GOT3 (cell line): Measurements from ENCODE around the gene RASGRP3.

Source experiments
- DNase-seq: peaks from one replicate; lab custom pipeline; 2025; ENCODE audit warnings: mixed read lengths; lab: John Stamatoyannopoulos, UW

The RASGRP3 gene

GRCh38 chr2:33492399-33493134 lies 16.1 kb downstream of the RASGRP3 start:
- DNase-seq, result no peak

DNA sequence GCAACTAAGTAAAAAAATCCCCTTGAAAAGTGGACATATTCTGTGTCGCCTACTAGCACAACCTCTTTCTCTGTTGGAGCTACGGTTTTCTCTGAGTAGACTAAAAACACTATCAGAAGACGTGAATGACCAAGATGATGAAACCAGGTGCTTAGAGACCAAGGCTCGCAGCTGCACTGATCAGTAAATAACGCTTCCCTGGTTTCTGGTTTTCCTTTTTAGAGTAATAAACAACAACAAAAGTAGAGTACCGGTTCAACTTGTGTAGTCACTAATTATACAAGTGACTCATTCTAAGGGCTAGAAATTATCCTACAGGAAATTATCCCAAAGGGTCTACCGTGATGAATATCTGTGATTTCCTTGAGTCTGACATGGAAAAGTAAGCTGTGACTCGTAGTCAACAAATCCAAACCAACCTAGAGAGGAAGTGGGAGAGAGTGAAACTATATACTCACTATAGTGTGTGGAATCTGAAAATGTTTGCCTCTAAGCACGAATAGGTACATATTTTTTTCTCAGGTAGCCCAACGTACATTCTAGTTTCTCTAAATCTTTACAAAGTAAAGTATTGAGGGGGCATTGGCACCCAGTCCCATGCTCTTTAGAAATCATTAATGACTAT lies 17.8 kb downstream of the RASGRP3 start:
- no peak for DNase-seq

- no peak for DNase-seq
Observed at GRCh38 chr2:33494877-33495641, 18.6 kb downstream of the RASGRP3 start.

GRCh38 chr2:33495683-33496082 lies 19.2 kb downstream of the RASGRP3 start:
- DNase-seq, result no peak

DNA sequence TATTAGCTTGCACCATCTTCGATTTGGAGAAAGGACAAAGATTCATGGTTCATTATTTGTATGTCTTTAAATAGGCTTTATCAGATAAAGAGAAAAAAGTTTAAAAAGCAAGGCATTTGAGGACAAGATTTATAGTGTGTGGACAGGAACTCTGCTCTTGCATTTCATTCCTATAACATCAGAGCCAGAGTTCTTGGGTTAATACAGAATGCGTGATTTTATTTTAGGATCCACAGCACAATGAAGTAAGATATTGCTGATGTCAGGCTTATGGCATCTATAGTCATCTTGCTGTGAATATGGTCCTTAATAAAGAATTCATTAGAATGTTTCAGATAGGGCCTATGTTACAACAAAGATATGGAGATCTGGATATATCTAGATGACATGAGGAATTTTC lies 19.7 kb downstream of the RASGRP3 start:
- no peak for DNase-seq

- no peak for DNase-seq
Observed at GRCh38 chr2:33496726-33497125, 20.3 kb downstream of the RASGRP3 start.

- DNase-seq, result no peak
Observed at GRCh38 chr2:33497221-33497650, 20.8 kb downstream of the RASGRP3 start.

GRCh38 chr2:33498291-33498956 lies 22.0 kb downstream of the RASGRP3 start:
- no peak for DNase-seq

DNA sequence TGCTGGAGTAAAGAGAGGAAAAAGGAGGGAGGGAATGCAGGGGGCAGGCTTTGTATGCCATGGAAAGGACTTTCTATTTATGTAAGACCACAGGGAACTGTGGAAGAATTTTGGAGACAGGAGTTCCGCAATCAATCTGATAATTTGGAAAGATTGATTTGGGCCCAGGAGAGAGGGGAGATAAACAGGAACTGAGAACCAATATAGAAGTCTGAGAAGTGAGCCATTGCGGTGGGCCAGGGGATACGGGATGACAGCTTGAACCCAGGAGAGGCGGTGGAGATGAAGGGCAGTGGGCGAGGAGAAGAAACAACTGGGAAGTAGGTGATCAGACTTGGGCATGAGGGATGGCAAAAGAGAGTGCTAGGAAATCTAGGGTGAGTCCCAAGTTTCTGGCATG lies 23.7 kb downstream of the RASGRP3 start:
- DNase-seq, result no peak

GRCh38 chr2:33502025-33502424 lies 25.6 kb downstream of the RASGRP3 start:
- no peak for DNase-seq

DNA sequence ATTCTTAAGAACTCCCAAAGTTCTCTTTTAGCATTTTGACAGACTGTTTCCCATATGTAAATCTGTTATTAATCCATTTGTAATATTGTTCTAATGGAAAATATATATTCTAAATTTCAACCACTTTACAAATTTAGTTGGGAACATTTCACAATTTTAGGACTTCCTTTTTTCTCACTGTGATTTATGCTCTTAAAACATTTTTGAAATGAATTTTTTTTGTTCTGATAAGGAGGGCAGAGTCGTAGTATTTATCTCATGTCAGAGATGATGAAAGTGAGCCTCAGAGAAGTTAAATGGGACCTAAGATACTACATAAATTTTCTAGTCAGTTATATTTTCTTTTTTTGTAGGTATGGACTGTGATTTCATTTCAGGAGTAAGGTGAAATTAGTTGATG lies 26.6 kb downstream of the RASGRP3 start:
- no peak for DNase-seq

- DNase-seq, result no peak
Observed at GRCh38 chr2:33505966-33506365, 29.5 kb downstream of the RASGRP3 start.

DNA sequence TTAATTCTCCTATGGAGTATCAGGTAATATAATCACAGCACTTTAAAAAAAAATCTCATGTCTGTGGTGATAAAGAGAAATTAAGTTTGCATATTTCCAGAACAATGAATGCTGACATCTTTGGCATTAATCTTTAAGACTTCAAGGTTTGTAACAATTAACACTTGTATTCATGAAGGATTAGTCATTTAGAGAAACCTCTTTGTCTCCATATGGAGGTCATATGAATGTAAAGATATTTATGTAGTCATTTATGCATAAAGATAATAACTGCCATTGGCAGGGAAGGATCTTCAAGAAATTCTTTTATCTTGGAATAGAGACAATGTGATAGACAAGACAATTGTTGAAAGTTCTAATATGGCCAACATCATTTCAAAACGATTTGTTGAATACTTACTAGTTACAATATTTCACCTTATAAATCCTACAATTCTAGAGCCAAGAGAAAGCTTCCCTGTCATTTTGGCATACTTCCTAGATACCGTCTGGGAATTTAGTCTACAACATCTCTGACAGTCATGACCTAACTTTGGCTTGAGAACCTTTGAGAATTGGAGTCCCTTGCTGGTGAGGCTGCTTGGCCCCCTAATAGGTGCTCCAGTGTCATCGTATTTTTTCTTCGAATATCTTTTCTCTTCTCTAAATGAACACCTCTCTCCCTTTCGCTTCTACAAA lies 33.6 kb downstream of the RASGRP3 start:
- no peak for DNase-seq

DNA sequence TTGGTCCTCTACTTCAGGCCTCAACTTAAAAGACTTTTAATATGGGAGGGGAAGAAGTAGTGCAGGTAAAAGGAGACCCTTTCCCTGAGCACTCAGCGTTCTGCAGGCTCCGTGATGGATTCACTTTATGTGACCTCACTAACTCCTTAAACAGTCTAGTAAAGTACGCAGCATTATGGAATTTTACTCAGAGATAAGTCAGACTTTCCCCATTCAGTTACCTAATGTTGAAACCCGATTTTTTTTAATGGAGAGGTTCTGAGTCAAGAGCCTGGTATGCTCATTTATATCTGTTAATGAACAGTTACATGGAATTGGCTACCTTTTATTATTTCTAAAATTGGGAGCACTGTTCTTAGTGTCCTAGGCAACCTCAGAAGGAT lies 34.1 kb downstream of the RASGRP3 start:
- no peak for DNase-seq

DNA sequence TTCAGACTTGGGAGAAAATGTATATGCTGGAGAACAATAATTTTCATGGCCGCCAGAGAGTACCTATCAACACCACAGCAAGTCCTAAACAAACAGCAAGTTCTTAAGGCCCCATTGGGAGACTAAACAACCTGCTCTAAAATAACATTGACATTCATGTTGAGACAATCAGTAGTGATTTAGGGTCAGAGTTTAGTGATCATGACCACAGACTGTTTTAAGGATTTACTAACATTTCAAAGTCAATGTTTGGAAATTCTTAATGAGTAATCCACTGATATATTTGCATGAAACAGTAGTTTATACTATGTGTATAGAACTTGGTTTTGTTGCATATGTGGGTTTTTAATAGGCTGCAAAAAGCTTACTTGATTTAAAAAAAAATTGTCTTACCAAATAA lies 34.7 kb downstream of the RASGRP3 start:
- DNase-seq, result no peak

- DNase-seq, result no peak
Observed at GRCh38 chr2:33512112-33512511, 35.7 kb downstream of the RASGRP3 start.

- DNase-seq, result no peak
Observed at GRCh38 chr2:33513480-33513879, 37.0 kb downstream of the RASGRP3 start.

DNA sequence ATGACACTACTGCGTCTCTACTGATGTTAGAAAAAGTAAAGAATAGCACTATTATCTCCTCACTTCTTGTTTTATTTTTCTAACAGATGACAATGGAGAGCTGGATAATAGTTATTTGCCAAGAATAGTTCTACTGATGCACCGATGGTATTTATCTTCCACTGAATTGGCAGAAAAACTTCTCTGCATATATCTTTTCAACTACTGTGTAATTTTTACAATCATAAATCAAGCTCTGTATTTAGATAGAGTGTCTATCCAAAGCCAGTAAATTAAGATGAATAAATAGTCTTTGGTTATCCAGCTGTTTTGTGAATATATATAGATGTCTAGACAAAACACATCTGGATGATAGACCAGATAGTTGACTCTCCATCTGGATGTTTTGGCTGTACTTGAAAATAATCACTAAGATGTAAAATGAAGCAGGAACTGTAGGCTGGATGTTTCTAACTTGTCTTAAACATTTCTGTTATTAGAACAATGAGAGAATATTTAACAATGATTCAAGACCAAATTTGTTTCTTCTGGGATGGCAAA lies 40.1 kb downstream of the RASGRP3 start:
- DNase-seq, result no peak

DNA sequence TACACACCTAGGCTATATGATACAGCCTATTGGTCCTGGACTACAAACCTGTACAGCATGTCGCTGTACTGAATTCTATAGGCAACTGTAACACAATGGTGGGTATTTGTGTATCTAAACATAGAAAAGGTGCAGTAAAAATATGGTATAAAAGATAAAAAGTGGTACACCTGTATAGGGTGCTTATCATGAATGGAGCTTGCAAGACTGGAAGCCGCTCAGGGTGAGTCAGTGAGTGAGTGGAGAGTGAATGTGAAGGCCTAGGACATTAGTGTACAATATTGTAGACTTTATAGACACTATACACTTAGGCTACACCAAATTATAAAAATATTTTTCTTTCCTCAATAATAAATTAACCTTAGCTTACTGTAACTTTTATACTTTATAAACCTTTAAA lies 41.8 kb downstream of the RASGRP3 start:
- no peak for DNase-seq

- no peak for DNase-seq
Observed at GRCh38 chr2:33518929-33519328, 42.5 kb downstream of the RASGRP3 start.

DNA sequence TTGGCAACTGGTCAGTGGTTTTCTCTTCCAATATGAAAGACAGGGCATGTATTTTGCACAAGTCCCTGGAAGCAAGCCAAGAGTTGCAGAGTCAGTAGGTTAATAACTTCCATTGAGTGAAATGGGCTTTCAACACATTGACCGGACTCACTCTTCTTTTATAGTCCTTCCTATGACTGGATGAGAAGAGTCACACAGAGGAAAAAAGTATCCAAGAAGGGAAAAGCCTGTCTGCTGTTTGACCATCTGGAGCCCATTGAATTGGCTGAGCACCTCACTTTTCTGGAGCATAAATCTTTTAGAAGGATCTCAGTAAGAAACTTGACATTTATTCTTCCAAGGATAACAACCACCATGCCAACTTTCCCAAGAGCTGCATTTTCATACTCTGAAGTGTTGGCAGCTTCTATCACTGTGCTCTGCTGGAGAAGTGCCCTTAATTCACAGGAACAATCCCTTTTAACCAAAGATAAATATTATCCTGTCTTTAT lies 45.4 kb downstream of the RASGRP3 start:
- DNase-seq, result no peak

DNA sequence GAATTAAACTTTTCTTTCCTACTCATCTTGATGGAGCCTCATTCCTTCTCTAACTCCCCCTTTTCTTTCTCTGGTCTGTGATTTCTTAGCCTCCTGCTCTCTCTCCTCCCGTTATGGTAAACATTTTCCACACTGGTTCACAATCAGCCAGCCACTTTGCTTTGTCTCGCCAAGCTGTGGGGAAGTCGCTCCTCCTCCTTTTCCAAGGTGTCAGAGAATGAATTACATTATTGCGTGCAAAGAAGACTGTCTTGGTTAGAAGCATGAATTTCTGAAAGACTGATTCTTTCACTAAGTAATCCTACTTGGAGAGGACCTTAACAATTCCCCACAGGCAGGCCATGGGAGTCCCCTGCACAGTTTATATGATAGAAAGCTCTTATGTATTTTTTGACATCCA lies 46.1 kb downstream of the RASGRP3 start:
- no peak for DNase-seq
